Measurements from ENCODE around the gene PVALEF. TPM values are rescaled to one million over a fixed set of nuclear protein-coding genes. Genes with fewer than 3 reads are reported as not detected.

Gene PVALEF
- total RNA-seq, 1 donor from 2014 or later: not detected

DNA sequence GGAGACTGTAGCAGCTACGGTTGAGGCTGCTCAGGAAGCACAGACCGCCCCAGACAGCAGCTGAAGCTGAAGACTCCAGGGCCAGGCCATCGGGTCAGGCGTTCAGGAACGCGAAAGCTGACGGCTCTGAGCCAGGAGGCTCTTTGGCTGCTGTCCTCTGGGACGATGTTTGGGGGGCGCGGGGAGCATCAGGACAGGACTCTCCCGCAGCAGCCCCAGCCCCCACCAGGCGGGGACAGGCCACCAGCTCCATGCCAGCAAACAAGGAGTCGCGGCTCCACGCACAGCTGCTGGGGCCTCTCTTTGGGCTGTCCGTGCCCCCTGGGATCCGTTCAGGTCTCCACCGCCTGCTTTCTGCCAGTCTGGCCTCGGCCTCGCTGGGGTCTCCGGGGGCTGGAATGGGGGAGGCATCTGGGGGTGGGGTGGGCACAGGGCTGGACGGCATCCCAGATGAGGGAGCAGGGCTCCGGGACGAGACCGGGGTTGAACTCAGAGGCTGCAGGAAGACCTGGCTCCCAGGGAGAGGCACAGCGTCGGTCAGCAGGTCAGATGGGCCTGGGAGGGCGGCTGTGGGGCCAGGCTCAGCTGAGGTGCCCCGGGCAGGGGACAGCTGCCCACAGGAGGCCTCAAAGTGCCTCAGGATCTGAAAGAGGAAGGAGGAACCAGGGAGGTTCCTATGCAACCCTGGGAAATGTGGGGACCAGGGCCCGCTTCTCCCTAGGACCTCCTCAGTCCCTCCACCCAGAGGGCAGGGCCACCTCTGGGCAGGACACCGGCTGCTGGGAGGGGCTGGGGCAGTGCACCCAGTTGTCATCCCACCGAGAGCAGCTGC, 63.7 kb downstream of the PVALEF start:
- Histone ChIP-seq H3K27ac (no peak overlapping the region), H3K27me3 (ENCODE audit: low read depth) (no peaks in the 10 kb centered on the region)
- DNase-seq: no peak

GRCh38 chr17:81229666-81229920, 64.3 kb downstream of the PVALEF start:
- Histone ChIP-seq H3K9me3 (no peaks in the 10 kb centered on the region), H3K27me3 (ENCODE audit: low read depth) (no peaks in the 10 kb centered on the region), H3K4me3 (no peak overlapping the region), H3K36me3 (peaks cover 57% of the 10 kb centered on the region), H3K27ac (no peak overlapping the region), H3K4me1 (peaks cover 10% of the 10 kb centered on the region)
- intact Hi-C loops (cut with DNase I): no loop called here
- no peak for DNase-seq
- no peak for TF ChIP-seq CTCF (IDR thresholded peaks at IDR 0.05)
- ATAC-seq: no peak

More for the DNA sequence above, 63.7 kb downstream of the PVALEF start:
- ATAC-seq: no peak
- Histone ChIP-seq H3K4me3 (no peak overlapping the region), H3K9me3 (no peaks in the 10 kb centered on the region), H3K36me3 (peaks cover 57% of the 10 kb centered on the region), H3K4me1 (peaks cover 10% of the 10 kb centered on the region)
- no peak for TF ChIP-seq CTCF (IDR thresholded peaks at IDR 0.05)
- intact Hi-C loops (cut with DNase I): no loop called here

DNA sequence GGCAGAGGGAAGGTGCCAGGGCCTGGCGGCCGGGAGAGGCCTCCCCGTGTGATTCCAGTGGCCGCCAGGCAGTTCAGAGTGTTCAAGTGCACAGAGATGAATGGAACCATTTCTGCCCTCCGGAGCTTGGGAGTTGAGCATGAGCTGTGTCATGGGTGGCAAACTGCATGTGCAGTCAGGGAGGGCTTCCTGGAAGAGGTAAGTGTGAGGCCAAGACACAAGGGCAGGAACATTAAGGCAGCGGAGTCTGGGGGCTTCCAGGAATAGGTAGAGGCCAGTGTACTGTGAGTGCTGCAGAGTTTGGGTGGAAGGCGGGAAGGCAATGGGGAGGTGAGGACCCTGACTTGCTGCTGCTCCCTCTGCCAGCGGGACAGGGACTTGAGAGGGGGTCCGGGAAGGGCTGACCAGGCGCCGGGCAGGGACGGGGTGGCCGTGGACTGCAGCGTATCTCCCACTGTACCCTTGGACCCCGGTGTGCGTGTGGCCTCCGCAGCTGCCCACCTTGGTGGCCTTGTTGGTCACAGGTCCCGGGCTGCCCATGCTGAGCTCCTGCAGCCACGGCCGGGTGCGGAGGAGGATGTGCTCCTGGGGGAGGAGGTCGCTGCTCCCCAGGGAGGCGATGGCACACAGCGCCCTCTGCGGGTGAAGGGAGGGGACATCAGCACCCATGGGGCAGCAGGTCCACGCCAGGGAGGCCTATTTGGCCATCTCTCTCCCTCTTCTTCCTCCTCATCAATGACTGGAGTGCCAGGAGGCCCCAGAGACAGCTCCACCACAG, 64.9 kb downstream of the PVALEF start:
- no peak overlapping the region for H3K4me3 ChIP-seq
- H3K4me1 ChIP-seq: peaks cover 10% of the 10 kb centered on the region
- H3K27ac ChIP-seq: no peak overlapping the region
- intact Hi-C loops (cut with DNase I): no loop called here
- H3K9me3 ChIP-seq: no peaks in the 10 kb centered on the region
- peaks cover 57% of the 10 kb centered on the region for H3K36me3 ChIP-seq
- ATAC-seq (no peak), DNase-seq (no peak)
- peak; percentile 16 for TF ChIP-seq CTCF (IDR thresholded peaks at IDR 0.05)
- H3K27me3 ChIP-seq (ENCODE audit: low read depth): no peaks in the 10 kb centered on the region

DNA sequence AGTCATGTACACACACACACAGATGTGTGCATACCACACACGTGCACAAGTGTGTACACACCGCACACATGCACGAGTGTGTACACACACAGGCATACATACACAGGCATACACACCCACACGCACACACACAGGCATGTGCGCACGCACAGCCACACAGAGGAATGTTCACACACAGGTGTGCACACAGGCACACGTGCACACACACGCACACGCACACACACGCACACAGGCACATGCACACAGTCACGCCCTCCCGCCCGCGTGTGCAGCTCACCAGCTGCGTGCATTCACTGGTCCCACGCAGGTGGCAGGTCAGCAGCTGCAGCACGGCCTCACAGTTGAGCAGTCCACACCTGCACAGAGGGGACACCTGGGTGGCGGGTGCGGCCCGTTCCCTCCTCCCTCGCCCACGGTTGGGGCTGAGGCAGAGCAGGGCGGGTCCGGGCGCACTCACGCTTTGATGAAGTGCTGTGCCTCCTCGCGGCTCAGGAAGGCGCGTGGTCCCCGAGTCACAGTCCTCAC, 65.9 kb downstream of the PVALEF start:
- DNase-seq (no peak), ATAC-seq (no peak)
- intact Hi-C loops (cut with DNase I): no loop called here
- Histone ChIP-seq H3K4me1 (peaks cover 10% of the 10 kb centered on the region), H3K9me3 (no peaks in the 10 kb centered on the region), H3K4me3 (no peak overlapping the region), H3K27me3 (ENCODE audit: low read depth) (no peaks in the 10 kb centered on the region), H3K27ac (no peak overlapping the region), H3K36me3 (peaks cover 57% of the 10 kb centered on the region)
- no peak for TF ChIP-seq CTCF (IDR thresholded peaks at IDR 0.05)

GRCh38 chr17:81231766-81232581, 66.7 kb downstream of the PVALEF start:
- Histone ChIP-seq H3K9me3 (no peaks in the 10 kb centered on the region), H3K4me3 (no peak overlapping the region), H3K4me1 (peaks cover 16% of the 10 kb centered on the region), H3K27ac (no peak overlapping the region), H3K36me3 (peaks cover 63% of the 10 kb centered on the region), H3K27me3 (ENCODE audit: low read depth) (no peaks in the 10 kb centered on the region)
- intact Hi-C loops (cut with DNase I): no loop called here
- TF ChIP-seq CTCF (IDR thresholded peaks at IDR 0.05): no peak
- ATAC-seq (no peak), DNase-seq (no peak)
